GM19035 (cell line): ENCODE data around the gene METTL9.

Source experiments
- ATAC-seq: cut with Tn5 transposase; IDR thresholded peaks from one replicate; pipeline ENCODE4 v1.9.1; 2021; ENCODE audit not compliant: unreplicated experiment

METTL9 gene

GRCh38 chr16:21703589-21704174, 104.3 kb downstream of the METTL9 start:
- ATAC-seq = no peak

- ATAC-seq = no peak
These were observed 104.9 kb downstream of the METTL9 start for GRCh38 chr16:21704266-21704665.

DNA sequence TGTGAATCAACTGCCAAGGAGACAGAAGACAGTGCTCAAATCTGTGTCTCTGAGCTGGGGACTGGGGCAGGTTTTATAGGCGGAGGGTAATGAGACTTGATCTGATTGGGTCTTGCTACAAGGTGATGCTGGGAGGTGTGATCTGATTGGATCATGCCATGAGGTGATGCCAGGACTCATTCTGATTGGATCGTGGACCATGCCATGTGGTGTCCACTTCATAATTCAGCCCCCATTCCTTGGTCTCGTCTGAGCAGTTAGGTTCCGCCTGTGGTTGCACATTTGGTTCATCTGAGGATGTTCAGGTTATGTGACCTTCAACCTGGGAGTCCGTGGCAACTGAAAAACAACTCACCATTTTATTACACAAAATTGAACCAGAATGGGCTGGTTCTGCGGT, 105.4 kb downstream of the METTL9 start:
- ATAC-seq = no peak
